T-helper 2 cell treated with Interferon-gamma antibody and Interleukin-4, amounts not matched to agents 100 ng/mL and 5 ng/mL, for 36 hours (primary cell): Measurements from ENCODE around the gene NCF1. TPM values are rescaled to one million over a fixed set of nuclear protein-coding genes. Genes with fewer than 3 reads are reported as not detected.
"Not testable (repeated sequence)": the region's sequence is repeated elsewhere in the genome, so short reads cannot be mapped to it uniquely, and the experiment has no call there.

Source experiments
- intact Hi-C: fragments of 100-400 bp; cut with micrococcal nuclease; formaldehyde crosslinking; loops from one replicate; pipeline ENCODE4 v1.15.1; 2023
- total RNA-seq: library from RNA; stranded (reverse); gene quantifications from 2 replicates; pipeline ENCODE4 v1.2.3, GENCODE V29; 2022

Gene NCF1
- total RNA-seq, 1 donor from 2014 or later = 2.2 TPM

DNA sequence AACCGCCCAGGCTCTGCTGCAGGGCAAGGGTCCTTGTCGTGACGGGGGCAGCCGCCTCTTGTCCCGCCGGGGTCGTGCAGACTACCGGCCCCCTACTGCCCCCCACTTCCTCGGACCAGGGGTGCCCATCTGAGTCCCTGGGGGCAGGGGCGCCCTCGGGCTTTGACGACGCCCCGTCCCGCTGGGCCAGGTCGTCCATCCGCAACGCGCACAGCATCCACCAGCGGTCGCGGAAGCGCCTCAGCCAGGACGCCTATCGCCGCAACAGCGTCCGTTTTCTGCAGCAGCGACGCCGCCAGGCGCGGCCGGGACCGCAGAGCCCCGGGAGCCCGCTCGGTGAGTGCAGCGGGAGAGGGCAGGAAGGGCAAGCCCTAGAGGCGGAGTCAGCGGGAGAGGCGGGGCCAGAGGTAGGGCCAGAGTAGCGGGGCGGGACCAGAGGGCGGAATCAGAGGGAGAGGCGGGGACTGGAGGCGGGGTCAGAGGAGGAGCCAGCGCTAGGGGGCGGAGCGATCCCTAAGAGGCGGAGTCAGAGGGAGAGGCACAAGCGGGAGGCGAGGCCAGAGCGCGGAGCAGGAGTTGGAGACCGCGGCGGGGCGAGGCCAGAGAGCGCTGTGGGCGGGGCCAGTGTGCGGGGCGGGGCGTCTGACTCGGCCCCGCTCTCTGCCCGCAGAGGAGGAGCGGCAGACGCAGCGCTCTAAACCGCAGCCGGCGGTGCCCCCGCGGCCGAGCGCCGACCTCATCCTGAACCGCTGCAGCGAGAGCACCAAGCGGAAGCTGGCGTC is 14.7 kb downstream of the NCF1 start:
- intact Hi-C loops = not testable (repeated sequence)

DNA sequence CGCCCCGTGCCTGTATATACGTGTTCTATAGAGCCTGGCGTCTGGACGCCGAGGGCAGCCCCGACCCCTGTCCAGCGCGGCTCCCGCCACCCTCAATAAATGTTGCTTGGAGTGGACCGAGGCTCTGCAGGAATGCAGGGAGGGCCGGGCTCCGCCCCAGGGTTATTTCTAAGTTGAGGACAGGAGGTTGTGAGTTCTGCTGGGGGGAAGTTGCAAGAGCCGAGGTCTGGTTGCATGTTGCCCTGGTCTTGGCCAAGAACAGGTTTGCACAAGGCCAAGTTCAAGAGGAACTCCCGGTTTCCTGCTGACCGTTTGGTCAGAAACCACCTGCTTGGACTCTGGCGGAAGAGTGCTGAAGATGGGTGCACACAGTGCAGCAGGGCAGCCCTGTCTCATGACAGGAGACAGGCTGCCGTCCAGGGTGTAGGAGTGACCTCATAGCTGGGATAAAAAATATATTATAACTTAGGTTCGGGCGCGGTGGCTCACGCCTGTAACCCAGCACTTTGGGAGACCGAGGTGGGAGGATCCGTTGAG is 15.5 kb downstream of the NCF1 start:
- intact Hi-C loops = not testable (repeated sequence)

DNA sequence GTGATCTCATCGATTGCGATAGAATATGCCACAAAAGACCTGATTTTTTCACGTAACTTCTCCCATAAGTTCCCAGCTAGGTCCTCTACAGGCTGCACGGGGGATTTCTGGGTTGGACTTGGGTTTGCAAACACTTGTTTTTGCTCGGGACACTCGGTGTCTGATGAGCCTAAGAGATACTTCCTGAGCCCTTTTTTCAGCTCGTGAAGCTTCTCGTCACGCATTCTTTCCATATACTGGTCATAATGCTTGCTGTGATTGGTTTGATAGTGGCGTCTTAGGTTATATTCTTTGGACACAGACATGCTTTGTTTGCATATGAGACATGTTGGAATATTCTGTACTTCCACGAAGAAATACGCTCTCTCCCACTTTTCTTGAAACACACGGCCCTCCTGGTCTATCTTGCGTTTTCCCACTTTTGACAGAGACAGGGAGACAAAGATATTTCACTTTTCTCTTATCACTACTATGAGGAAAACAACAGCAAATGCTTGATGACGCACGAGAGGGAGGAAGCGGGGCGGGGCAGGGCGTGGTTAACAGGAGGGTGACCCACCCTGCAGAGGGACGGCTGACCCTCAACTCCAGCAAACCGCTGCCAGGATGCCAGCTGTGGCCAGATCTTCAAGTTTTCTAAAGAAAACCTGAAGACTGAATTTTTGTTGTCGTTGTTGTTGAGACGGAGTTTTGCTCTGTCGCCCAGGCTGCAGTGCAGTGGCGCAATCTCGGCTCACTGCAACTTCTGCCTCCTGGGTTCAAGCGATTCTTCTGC is 24.2 kb downstream of the NCF1 start:
- intact Hi-C loops = not testable (repeated sequence)

DNA sequence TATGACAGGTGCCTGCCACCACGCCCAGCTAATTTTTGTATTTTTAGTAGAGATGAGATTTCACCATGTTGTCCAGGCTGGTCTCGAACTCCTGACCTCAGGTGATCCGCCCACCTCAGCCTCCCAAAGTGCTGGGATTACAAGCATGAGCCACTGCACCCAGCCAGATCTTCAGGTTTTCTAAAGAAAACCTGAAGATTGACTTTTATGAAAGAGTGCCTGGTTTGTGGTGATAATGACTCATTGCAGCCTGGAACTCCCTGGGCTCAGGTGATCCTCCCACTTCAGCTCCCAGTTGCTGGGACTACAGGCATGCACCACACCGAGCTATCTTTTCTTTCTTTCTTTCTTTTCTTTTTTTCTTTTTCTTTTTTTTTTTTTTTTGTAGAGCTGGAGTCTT is 24.8 kb downstream of the NCF1 start:
- intact Hi-C loops = not testable (repeated sequence)

GRCh38 chr7:74815882-74816281 is 42.1 kb downstream of the NCF1 start:
- intact Hi-C loops = not testable (repeated sequence)

DNA sequence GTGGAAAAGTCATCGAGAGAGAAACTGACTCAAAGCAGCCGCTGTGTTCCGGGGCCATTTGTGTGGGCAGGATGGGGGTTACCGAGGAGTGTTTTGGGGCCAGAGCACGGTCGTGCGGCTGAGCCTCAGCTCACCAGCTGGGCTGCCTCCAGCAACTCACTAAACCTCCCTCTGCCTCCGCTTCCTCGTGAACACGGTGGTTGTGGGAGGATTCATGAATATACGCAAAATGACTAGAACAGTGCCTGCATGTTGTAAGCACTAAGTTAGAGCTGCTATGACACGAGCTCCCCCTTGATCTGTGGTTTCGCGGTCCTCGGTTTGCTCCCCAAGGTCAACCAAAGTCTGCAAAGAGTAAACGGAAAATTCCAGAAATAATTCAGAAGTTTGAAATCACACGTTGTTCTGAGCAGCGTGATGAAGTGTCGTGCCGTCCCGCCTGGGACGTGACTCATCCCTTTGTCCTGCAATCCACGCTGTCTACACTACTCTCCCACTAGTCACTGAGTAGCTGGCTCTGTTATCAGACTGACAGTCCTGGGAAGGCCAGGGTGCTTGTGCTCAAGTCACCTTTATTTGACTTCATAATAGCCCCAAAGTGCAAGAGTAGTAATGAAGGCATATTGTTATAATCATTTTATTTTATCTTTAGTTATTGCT is 46.5 kb downstream of the NCF1 start:
- intact Hi-C loops = not testable (repeated sequence)

- intact Hi-C loops = not testable (repeated sequence)
These were observed 47.4 kb downstream of the NCF1 start for GRCh38 chr7:74821259-74821658.

DNA sequence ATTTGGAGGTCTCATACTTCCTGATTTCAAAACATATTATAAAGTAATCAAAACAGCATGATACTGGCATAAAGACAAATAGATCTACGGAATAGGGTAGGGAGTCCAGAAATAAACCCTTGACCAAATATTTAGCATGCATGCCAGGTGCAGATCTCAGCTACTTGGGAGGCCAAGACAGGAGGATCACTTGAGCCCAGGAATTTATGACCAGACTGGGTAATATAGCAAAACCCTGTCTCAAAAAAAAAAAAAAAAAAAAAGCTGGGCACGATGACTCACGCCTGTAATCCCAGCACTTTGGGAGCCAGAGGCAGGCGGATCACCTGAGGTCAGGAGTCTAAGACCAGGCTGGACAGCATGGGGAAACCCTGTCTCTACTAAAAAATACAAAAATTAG is 56.1 kb downstream of the NCF1 start:
- intact Hi-C loops = not testable (repeated sequence)

GRCh38 chr7:74830411-74830810 is 56.6 kb downstream of the NCF1 start:
- intact Hi-C loops = not testable (repeated sequence)

Other genes with a start within 250 kb of the NCF1 start
- 167 and 169 TPM in 2 replicates for gene GTF2I, start 116.3 kb upstream of the NCF1 start, total RNA-seq
- 14.5 and 16.5 TPM in 2 replicates for gene GTF2IRD2, start 77.6 kb downstream of the NCF1 start, total RNA-seq
- gene CASTOR2, start 190.7 kb downstream of the NCF1 start, total RNA-seq = 3.7 TPM in 2 replicates